NCI-H2196 treated with DMSO at 0.1 percent for 48 hours (cell line): Measurements from ENCODE around the gene OPN1MW3.
"Not testable (repeated sequence)": the region's sequence is repeated elsewhere in the genome, so short reads cannot be mapped to it uniquely, and the experiment has no call there.

Experiments used
- DNase-seq: peaks from one replicate; lab custom pipeline; 2025; ENCODE audit not compliant: unreplicated experiment; lab: John Stamatoyannopoulos, UW

The OPN1MW3 gene

DNA sequence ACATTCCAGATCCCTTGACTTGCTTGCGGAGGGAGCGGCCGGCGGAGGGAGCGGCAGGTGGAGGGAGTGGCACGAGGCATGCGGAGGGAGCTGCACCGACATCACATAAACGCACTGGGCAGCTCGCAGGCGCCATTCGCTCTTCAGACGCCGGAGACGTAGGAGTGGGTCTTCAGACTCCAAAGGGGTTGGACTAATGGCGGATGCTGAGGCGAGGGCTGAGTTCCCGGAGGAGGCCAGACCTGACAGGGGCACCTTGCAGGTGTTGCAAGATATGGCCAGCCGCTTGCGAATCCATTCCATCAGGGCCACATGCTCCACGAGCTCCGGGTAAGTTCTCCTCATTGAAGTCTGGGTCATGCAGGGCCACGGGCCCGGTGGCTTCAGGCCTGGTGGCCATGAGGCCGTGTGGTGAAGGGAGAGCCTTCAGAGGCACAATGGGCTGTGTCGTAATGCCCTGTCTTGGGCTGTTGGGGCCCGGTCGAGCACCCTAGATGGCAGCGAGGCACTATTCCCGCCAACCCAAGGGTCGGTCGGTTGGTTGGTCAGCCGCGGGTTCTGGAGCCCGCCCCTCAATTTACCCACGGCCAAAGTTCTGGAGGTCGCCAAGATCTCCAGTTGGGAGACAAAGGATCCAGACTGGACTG, 38.4 kb downstream of the OPN1MW3 start, which contains the start of gene TKTL1:
TKTL1 (plus strand) TSS at position 132 of the 647 bp plus-strand sequence; CDS start at position 197, 65 bp downstream.
- DNase-seq: no peak

DNA sequence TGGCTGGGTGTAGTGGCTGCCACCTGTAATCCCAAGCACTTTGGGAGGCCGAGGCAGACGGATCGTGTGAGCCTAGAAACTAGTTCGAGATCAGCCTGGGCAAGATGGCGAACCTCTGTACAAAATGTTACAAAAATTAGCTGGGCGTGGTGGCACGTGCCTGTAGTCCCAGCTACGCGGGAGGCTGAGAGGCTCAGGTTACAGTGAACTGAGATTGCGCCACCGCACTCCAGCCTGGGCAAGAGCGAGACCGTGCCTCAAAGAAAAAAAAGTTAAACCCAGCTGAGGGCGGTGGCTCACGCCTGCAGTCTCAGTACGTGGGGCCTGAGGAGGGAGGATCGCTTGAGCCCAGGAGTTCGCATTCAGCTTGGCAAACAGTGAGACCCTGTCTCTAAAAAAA, 39.3 kb downstream of the OPN1MW3 start:
- no peak for DNase-seq

GRCh38 chrX:154298312-154298711, 40.9 kb downstream of the OPN1MW3 start:
- peak; percentile 36 for DNase-seq

DNA sequence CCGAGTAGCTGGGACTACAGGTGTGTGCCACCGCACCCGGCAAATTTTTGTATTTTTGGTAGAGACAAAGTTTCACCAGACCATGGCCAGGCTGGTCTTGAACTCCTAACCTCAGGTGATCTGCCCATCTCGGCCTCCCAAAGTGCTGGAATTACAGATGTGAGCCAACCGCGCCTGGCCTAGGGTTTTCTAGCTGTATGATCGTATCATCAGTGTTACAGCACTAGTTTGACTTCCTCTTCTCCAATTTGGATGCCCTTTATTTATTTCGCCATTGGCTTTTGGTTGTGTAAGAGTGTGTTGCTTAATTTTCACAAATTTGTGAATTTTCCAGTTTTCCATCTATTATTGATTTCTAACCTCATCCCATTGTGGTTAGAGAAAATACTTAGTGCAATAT, 43.4 kb downstream of the OPN1MW3 start:
- no peak for DNase-seq

DNA sequence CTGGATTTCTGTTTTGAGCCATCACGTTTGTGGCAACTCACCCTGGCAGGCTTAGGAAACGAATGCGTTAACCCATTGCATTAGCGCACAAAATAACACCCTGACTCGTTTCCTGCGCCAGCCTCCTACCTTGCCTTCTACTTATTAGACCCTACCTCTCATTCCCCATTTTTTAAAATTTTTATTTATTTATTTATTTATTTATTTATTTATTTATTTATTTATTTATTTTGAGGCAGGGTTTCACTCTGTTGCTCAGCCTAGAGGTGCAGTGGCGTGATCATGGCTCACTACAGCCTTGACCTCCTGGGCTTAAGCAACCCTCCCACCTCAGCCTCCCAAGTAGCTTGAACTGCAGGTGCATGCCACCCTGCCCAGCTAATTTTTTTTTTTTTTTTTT, 45.6 kb downstream of the OPN1MW3 start:
- DNase-seq: not testable (repeated sequence)

DNA sequence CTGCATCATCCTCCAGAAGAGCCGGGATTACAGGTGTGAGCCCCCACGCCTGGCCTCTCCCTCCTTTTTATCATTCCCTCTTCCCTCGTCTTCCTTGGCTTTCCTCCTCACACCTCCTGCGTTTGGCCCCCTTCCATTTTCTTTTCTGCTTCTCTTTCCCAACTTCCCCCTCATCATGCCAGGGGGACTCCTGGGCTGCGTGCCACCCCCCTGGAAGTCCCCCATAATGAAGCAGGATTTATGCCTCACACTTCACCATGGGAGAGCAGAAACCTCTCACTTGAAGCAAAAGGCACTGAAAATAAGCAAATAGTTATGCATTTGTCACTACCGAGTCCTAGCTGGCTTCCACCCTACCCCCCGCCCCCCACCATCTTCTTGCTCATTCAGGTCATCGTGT, 46.1 kb downstream of the OPN1MW3 start:
- DNase-seq: no peak

- no peak for DNase-seq
Measured at GRCh38 chrX:154304846-154305245, 47.5 kb downstream of the OPN1MW3 start.

- DNase-seq: no peak
Measured at GRCh38 chrX:154305541-154306205, 48.3 kb downstream of the OPN1MW3 start.

DNA sequence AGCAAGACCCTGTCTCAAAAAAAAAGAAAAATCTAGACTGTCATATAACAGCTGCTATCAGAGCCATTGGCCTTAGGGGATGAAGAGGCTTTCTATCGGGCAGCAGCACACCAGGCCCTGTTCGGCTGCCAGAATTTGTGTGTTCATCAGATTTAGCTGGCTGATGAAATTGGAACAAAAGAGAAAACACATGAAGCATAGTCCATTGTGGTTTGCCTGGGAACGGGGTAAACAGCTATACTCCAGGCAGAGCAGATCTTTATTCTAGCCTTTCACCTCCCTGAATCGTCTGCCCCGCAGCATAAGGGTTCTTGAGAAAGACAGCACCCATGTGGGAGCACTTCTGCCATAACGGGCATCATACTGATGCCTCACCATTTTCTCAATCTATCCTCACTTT, 49.8 kb downstream of the OPN1MW3 start:
- no peak for DNase-seq

- no peak for DNase-seq
Measured at GRCh38 chrX:154308108-154308946, 50.9 kb downstream of the OPN1MW3 start.

DNA sequence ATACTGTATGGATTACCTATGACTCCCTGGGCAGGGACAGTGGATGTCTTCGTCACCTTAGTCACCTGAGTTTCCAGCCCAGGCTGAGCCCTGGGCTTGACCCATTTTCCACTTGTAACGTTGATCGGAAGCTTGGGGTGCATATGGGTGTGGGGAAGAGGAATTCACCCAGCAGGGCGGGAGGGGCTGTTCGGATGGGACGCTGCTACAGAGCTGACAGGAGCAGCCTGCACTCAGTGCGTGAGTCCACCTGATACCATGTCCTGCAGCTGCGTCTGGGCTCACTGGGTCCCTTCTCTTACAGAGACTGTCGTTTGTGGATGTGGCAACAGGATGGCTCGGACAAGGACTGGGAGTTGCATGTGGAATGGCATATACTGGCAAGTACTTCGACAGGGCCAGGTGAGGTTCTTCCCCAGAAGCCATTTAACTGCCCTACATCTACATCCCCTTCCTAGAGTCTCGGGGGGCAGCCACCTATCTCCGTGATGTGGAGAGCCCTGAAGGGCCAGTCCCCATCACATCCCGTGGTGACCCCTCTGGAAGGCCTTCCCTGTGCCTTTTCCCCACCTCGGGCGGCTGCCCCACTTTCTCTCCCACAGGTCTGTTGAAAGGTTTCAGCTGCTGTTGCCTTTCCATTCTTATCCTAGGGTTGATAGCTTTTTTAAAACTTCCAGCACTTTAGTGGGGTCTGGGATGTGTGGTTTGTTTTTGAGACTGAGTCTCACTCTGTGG, 51.8 kb downstream of the OPN1MW3 start:
- no peak for DNase-seq

- no peak for DNase-seq
Measured at GRCh38 chrX:154310616-154311536, 53.5 kb downstream of the OPN1MW3 start.

DNA sequence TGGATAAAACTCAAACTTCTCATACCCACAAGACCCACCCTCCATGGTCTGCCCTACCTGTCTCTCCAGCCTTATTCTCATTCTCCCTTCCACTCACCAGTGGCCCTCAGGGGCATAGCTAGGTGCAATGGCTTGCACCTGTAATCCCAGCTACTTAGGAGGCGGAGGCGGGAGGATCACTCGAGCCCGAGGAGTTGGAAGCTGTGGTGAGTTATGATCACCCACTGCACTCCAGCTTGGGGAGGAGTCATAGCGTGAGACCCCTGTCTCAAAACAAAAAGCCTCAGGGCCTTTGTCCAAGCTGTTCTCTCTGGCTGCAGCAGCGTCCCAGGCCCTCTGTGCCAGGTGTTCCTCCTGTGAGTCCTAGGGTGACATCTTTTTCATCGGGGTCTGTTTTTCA, 54.7 kb downstream of the OPN1MW3 start:
- no peak for DNase-seq

DNA sequence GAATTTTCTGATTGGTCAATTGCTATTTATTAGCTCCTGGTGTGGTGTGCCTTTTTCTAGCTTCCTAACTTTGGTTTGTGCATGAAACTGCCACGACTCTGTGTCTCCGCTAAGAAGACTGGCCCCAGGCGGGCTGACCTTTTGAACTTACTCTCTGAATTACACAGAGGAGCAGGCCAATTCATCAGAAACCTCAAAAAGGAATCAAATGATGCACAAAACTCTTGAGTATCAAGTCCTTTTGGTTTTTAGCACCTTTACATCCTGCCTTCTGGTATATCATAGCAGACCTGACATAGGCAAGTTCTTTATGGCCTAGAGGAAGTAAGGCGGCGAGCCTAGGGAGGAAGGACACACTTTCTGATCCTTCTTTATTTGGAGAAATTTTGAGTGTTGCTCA, 55.8 kb downstream of the OPN1MW3 start:
- DNase-seq: no peak

GRCh38 chrX:154315416-154315815, 58.0 kb downstream of the OPN1MW3 start:
- DNase-seq: no peak

DNA sequence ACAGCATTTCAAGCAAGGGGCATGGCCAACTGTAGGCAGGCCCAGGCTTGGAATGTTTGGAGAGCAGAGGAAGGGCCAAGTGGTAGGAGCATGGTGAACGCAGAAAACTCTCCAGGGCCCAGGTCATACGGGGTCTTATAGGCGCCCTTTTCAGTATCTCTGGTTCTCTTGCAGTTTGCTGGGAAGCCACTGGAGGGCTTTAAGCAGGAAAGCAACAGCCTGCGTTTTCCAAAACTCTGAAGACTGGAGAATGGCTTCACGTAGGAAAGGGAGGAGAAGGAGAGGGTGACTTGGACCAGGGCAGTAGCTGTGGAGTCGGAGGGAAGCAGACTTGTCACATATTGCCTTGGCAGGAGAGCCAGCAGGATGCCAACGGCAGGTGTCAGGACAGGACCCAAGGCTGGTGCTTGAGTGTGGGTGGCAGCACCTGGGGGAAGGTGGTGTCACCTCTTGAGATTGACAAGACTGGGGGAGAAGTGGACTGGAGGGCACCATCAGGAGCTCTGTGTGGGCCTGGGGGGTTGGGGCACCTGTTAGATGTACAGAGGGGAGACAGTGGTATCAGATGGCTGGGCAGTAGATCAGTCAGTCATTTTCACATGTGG, 60.1 kb downstream of the OPN1MW3 start:
- DNase-seq: no peak

GRCh38 chrX:154320406-154320805, 63.0 kb downstream of the OPN1MW3 start:
- no peak for DNase-seq
